Spleen (tissue), 11 donors: ENCODE measurements around the gene LRMDA. TPM values are rescaled to one million over a fixed set of nuclear protein-coding genes. Genes with fewer than 3 reads are reported as not detected.

Source experiments
- DNase-seq: peaks from one replicate; pipeline ENCODE4 v3.0.0-alpha.2; 2020
- H3K27ac ChIP-seq, 8 donors: fragments of 200-600 bp; sonication (generic) in 7 of 8; 1 replicate in 4 of 8; 2 replicates in 4 of 8; pipeline versions ENCODE4 v1.5.0 to v1.8.0; 2016 to 2021; ENCODE audit warnings: inconsistent platforms in 4 of 8, mild to moderate bottlenecking in 4 of 8, moderate library complexity in 1 of 8
- H3K27me3 ChIP-seq, 7 donors: fragments of 200-600 bp; sonication (generic) in 6 of 7; replicated peaks in 1 of 7; 1 replicate in 4 of 7; 2 replicates in 3 of 7; pipeline versions ENCODE4 v1.5.0 to v1.8.0; 2016 to 2021; ENCODE audit warnings: inconsistent platforms in 3 of 7, mild to moderate bottlenecking in 1 of 7
- H3K36me3 ChIP-seq, 6 donors: fragments of 200-600 bp; sonication (generic) in 5 of 6; 1 replicate in 4 of 6; 2 replicates in 2 of 6; pipeline versions ENCODE4 v1.5.0 to v1.8.0; 2016 to 2021; ENCODE audit warnings: inconsistent platforms in 2 of 6
- H3K4me1 ChIP-seq, 6 donors: fragments of 200-600 bp; sonication (generic) in 5 of 6; 1 replicate in 3 of 6; 2 replicates in 3 of 6; pipeline versions ENCODE4 v1.5.0 to v1.8.0; 2016 to 2021; ENCODE audit warnings: inconsistent platforms in 3 of 6
- H3K4me3 ChIP-seq, 8 donors: fragments of 200-600 bp; sonication (generic) in 7 of 8; 1 replicate in 4 of 8; 2 replicates in 4 of 8; pipeline versions ENCODE4 v1.5.0 to v1.8.0; 2016 to 2021; ENCODE audit warnings: inconsistent platforms in 4 of 8, mild to moderate bottlenecking in 4 of 8, moderate library complexity in 2 of 8
- H3K9me3 ChIP-seq, 8 donors: fragments of 200-600 bp; sonication (generic) in 7 of 8; 1 replicate in 4 of 8; 2 replicates in 4 of 8; pipeline versions ENCODE4 v1.5.0 to v1.8.0; 2016 to 2021; ENCODE audit warnings: inconsistent platforms in 4 of 8
- CTCF ChIP-seq, 11 experiments: fragments of 200-600 bp in 7 of 11; fragments of 450-650 bp in 4 of 11; sonication (generic) in 4 of 11; IDR thresholded peaks in 8 of 11; conservative IDR thresholded peaks in 3 of 11; 1 replicate in 7 of 11; 2 replicates in 4 of 11; pipeline versions ENCODE4 v1.4.0 to v1.8.0; 2016 to 2021; ENCODE audit warnings: antibody characterized with exemption in 11 of 11, inconsistent platforms in 4 of 11, mild to moderate bottlenecking in 1 of 11
- POLR2A ChIP-seq, 3 donors: fragments of 450-650 bp; IDR thresholded peaks; one replicate each; pipeline ENCODE4 v1.5.1; 2017; ENCODE audit warnings: antibody characterized with exemption in 3 of 3, mild to moderate bottlenecking in 1 of 3
- POLR2AphosphoS5 ChIP-seq, 3 donors: sonication (generic); formaldehyde crosslinking; IDR thresholded peaks; one replicate each; pipeline ENCODE4 v1.5.1; 2017; ENCODE audit warnings: antibody characterized with exemption in 3 of 3
- WGBS, 5 donors: extraction: QIAGEN DNeasy Blood & Tissue Kit in 3 of 5; methylation state at CpG; one replicate each; pipeline versions ENCODE4 v1.1.5 to v1.1.7; 2013 to 2018; 5-methylcytosine and 5-hydroxymethylcytosine counted together
- intact Hi-C: fragments of 100-400 bp; cut with DNase I; formaldehyde crosslinking; loops from one replicate; pipeline ENCODE4 v1.15.0; 2023; ENCODE audit warnings: low total_unique reads
- polyA plus RNA-seq, 3 donors: library from polyadenylated mRNA; stranded (reverse); fragments of 200-250 nt; gene quantifications; one replicate each; pipeline ENCODE4 v1.2.1, GENCODE V29; 2013
- total RNA-seq, 7 donors: library from RNA; depleted of rRNA in 3 of 7; stranded (reverse); fragments of >200 nt in 3 of 7; fragmentation: NEBNext Ultra II Directional in 4 of 7; extraction: Animal tissue kit (Norgen Biotek cat#: 25700) in 4 of 7; gene quantifications; one replicate each; pipeline versions ENCODE4 v1.1.0 to v1.2.1, GENCODE V29; 2016 to 2021
- donor health status: healthy with polysubstance abuse.
- donor health status: DM: no; HTN: no; CAD: no; lungs with moderate emphysema.
- donor health status: DM: no; HTN: no; CAD: no.
- donor health status: Bipolar disorder and iron deficiency.
- donor health status: healthy.
- donor health status: DM: no; HTN: no; CAD: no.
- donor health status: DM: yes; HTN: yes; CAD: no.

LRMDA gene
- total and polyA plus RNA-seq, 10 donors, result 7.3 to 46.6 (median 28.2) TPM

GRCh38 chr10:76234499-76235226 is 803.2 kb downstream of the LRMDA start:
- H3K27me3 ChIP-seq, result no peaks in the 10 kb centered on the region
- H3K4me3 ChIP-seq, result no peak overlapping the region
- intact Hi-C loops, result no loop called here
- no peak overlapping the region for H3K27ac ChIP-seq
- TF ChIP-seq CTCF (IDR thresholded peaks at IDR 0.05 in 8 of 11, conservative IDR thresholded peaks at IDR 0.05 in 3 of 11) (no peak), POLR2A (IDR thresholded peaks at IDR 0.05) (no peak)
- H3K4me1 ChIP-seq, result peaks cover 0 to 7% (median 1%) of the 10 kb centered on the region in 6 donors
- no peaks in the 10 kb centered on the region for H3K36me3 ChIP-seq
- 82 to 94% (median 90%) methylated on average over 4 of the region's 4 CpGs for WGBS, 5 donors
- no peak for DNase-seq
- H3K9me3 ChIP-seq, result no peaks in the 10 kb centered on the region

DNA sequence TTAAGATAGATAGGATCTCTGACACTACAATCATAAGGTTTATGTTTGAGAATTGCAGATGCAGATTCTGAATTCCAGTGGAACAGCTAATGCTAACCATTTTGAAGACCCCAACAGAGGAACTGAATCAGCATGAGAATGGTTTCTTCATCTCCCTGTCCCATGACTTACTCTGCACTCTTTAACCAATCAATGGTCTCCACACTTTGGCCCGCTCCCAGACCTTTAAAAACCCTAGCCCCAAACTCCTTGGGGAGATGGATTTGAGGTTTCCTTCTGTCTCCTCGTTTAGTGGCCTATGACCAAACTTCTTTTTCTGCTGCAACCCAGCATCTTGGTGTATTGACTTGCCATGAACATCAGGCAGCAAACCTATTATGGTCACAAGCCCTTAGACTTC is 804.9 kb downstream of the LRMDA start:
- no peak overlapping the region for H3K4me3 ChIP-seq
- intact Hi-C loops, result no loop called here
- H3K27me3 ChIP-seq, result no peaks in the 10 kb centered on the region
- H3K27ac ChIP-seq, result no peak overlapping the region
- H3K4me1 ChIP-seq, result peaks cover 0 to 2% (median 0%) of the 10 kb centered on the region in 6 donors
- no peaks in the 10 kb centered on the region for H3K36me3 ChIP-seq
- TF ChIP-seq CTCF (IDR thresholded peaks at IDR 0.05 in 8 of 11, conservative IDR thresholded peaks at IDR 0.05 in 3 of 11) (no peak), POLR2AphosphoS5 (IDR thresholded peaks at IDR 0.05) (no peak), POLR2A (IDR thresholded peaks at IDR 0.05) (no peak)
- WGBS, 5 donors, result 53 to 69% (median 58%) methylated on average over 2 of the region's 2 CpGs
- H3K9me3 ChIP-seq, result no peaks in the 10 kb centered on the region
- no peak for DNase-seq

DNA sequence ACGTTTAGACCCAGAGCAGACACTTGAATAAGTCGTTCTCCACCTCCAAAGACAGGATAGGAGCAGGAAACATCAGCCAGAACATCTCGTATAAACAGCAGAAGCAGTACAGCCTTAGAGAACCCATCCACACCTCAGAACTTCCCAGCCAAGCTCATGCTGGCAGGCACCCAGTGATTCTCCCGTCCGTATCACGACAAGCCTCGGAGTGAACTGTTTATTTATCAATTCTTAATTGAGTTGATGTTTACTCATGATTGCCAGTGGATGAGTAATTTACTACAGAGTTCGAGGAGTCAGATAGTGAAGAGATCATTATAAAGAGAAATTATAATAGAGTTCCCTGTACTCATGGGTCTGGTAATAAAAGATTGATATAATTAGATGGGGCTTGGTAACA is 811.5 kb downstream of the LRMDA start:
- H3K36me3 ChIP-seq, result no peaks in the 10 kb centered on the region
- H3K4me3 ChIP-seq, result no peak overlapping the region
- no peaks in the 10 kb centered on the region for H3K27me3 ChIP-seq
- WGBS, 5 donors, result 70 to 78% (median 72%) methylated on average over 8 of the region's 8 CpGs
- no peak for DNase-seq
- H3K4me1 ChIP-seq, result no peaks in the 10 kb centered on the region
- TF ChIP-seq CTCF (IDR thresholded peaks at IDR 0.05 in 8 of 11, conservative IDR thresholded peaks at IDR 0.05 in 3 of 11) (no peak), POLR2AphosphoS5 (IDR thresholded peaks at IDR 0.05) (no peak), POLR2A (IDR thresholded peaks at IDR 0.05) (no peak)
- H3K9me3 ChIP-seq, result no peaks in the 10 kb centered on the region
- peak overlapping the region in 1 of 8 donors; percentile 24 for H3K27ac ChIP-seq
- intact Hi-C loops, result no loop called here

DNA sequence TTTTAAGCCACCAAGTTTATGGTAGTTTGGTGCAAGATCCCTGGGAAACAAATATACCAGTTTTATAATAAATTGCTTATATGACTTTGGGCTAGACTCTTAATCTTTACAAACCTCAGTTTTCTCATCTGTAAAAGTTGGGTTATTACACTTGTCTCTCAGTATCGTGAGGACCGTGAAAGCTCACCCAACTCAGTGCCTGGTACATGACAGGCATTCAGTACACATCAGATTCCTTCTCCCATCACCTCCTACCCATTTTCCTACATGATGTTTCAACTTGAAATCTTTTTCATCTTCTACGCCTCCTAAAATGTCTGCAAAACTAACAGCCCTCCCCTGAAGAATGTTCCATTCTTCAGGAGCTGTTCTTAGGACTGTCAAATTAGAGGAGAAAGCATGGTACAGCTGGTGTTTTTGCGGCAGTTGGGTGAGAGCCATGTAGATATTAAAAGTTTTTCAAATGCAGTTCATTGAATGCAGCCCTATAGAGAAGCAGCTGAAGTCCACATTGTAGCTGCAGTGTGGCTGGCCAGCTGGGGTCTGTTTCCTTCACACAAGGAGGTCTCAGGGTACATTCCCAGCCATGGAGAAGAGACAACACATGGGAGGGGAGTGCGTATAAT is 812.8 kb downstream of the LRMDA start:
- Histone ChIP-seq H3K4me3 (no peak overlapping the region), H3K27me3 (no peaks in the 10 kb centered on the region), H3K27ac (peak overlapping the region in 4 of 8 donors; percentile 13 to 57 (median 42)), H3K9me3 (no peaks in the 10 kb centered on the region), H3K36me3 (no peaks in the 10 kb centered on the region), H3K4me1 (no peaks in the 10 kb centered on the region)
- WGBS, 5 donors, result 75 to 90% (median 82%) methylated on average over 5 of the region's 5 CpGs
- DNase-seq, result no peak
- intact Hi-C loops, result no loop called here
- TF ChIP-seq POLR2A (IDR thresholded peaks at IDR 0.05), result no peak
- TF ChIP-seq POLR2AphosphoS5 (IDR thresholded peaks at IDR 0.05), result peak in 1 of 3 donors; percentile 52
- TF ChIP-seq CTCF (IDR thresholded peaks at IDR 0.05 in 8 of 11, conservative IDR thresholded peaks at IDR 0.05 in 3 of 11), result no peak
